Mesothelial cell of epicardium (in vitro differentiated cells): ENCODE results near the gene OIT3. TPM values are rescaled to one million over a fixed set of nuclear protein-coding genes. Genes with fewer than 3 reads are reported as not detected.
"Not testable (repeated sequence)": the region's sequence is repeated elsewhere in the genome, so short reads cannot be mapped to it uniquely, and the experiment has no call there.

Experiments used
- DNase-seq, 2 experiments: peaks; one replicate each; pipeline ENCODE4 v3.0.0; 2021; ENCODE audit warnings: low spot score in 2 of 2; ENCODE audit not compliant: unreplicated experiment in 2 of 2
- H3K27ac Mint-ChIP-seq: 2 replicates; pipeline ENCODE4 v1.8.0; 2021; ENCODE audit warnings: mixed read lengths
- H3K27me3 Mint-ChIP-seq: 2 replicates; pipeline ENCODE4 v1.8.0; 2021; ENCODE audit warnings: low read depth, mixed read lengths
- H3K36me3 Mint-ChIP-seq: 2 replicates; pipeline ENCODE4 v1.8.0; 2021; ENCODE audit warnings: mixed read lengths
- H3K4me1 Mint-ChIP-seq: 2 replicates; pipeline ENCODE4 v1.8.0; 2021; ENCODE audit warnings: mixed read lengths
- H3K4me3 Mint-ChIP-seq: 2 replicates; pipeline ENCODE4 v1.8.0; 2021; ENCODE audit warnings: mild to moderate bottlenecking, moderate library complexity, mixed read lengths
- H3K9me3 Mint-ChIP-seq: 2 replicates; pipeline ENCODE4 v1.8.0; 2021; ENCODE audit warnings: mixed read lengths
- CTCF ChIP-seq: fragments of 200-600 bp; sonication (generic); IDR thresholded peaks from one replicate; pipeline ENCODE4 v1.5.0; 2021; ENCODE audit warnings: antibody characterized with exemption; ENCODE audit not compliant: unreplicated experiment
- total RNA-seq: library from RNA; stranded (reverse); gene quantifications from 3 replicates; pipeline ENCODE4 v1.2.1, GENCODE V29; 2021

The OIT3 gene
- total RNA-seq, 1 donor from 2014 or later: 0.34 TPM

DNA sequence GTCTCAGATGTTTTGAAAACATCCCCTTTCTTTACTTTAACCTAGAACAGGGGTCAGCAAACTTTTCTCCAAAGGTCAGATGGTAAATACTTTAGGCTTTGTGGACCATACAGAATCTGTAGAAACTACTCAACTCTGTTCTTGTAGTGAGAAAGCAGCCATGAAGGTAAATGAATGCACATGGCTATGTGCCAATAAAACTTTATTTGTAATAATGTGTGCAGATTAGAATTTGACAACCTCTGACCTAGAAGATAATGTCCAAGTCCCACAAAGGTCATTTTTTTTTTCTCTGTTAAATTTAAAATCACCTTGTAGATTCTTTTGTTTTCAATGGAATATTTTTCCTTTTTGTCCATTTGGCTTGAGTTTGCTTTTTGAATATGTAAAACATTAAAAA is 17.2 kb downstream of the OIT3 start:
- DNase-seq: no peak
- no peaks in the 10 kb centered on the region for H3K4me1 Mint-ChIP-seq
- H3K4me3 Mint-ChIP-seq: no peak overlapping the region
- H3K27ac Mint-ChIP-seq: no peak overlapping the region
- H3K27me3 Mint-ChIP-seq: no peaks in the 10 kb centered on the region
- TF ChIP-seq CTCF: no peak
- peaks cover 3% of the 10 kb centered on the region for H3K9me3 Mint-ChIP-seq
- peaks cover 4% of the 10 kb centered on the region for H3K36me3 Mint-ChIP-seq

DNA sequence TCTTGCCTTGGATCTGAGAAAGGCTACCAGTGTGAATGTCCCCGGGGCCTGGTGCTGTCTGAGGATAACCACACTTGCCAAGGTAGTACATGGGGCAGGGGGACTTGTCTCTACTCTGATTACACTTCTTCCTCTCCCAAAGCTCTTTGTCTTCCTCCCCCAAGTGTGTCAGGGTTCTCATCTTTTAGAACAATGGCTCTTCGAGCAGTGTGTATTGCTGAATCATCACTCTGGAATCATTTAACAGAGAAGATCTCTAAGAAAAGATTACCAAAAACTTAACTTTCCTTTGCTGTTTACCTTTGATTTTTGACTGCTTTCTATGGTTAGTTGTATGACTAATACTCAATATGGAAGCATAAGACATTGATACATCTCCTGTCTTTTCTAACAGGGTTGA is 18.2 kb downstream of the OIT3 start:
- no peaks in the 10 kb centered on the region for H3K4me1 Mint-ChIP-seq
- no peak overlapping the region for H3K27ac Mint-ChIP-seq
- no peak overlapping the region for H3K4me3 Mint-ChIP-seq
- peaks cover 4% of the 10 kb centered on the region for H3K36me3 Mint-ChIP-seq
- DNase-seq: no peak
- peaks cover 3% of the 10 kb centered on the region for H3K9me3 Mint-ChIP-seq
- TF ChIP-seq CTCF: no peak
- no peaks in the 10 kb centered on the region for H3K27me3 Mint-ChIP-seq

DNA sequence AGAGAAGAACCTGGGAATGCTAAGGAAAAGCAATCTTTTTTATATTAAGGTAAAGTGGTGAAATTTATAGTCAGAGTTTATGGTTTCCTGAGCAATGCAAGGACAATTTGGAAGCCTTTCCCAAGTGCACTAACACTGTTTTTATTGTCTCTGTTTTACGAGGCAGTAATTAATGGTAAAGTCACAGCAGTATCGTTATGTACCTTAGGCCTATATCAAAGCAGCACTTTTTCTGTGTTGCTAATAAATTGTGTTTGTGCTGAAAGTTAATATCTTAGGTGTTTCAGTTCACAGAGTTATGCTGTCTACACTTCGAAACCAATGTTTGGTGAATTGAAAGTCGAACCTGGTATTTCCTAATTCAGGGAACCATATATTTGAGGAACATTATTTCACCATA is 19.2 kb downstream of the OIT3 start:
- no peak overlapping the region for H3K4me3 Mint-ChIP-seq
- TF ChIP-seq CTCF: no peak
- no peaks in the 10 kb centered on the region for H3K27me3 Mint-ChIP-seq
- peaks cover 6% of the 10 kb centered on the region for H3K36me3 Mint-ChIP-seq
- no peak for DNase-seq
- no peak overlapping the region for H3K27ac Mint-ChIP-seq
- H3K4me1 Mint-ChIP-seq: no peaks in the 10 kb centered on the region
- peaks cover 4% of the 10 kb centered on the region for H3K9me3 Mint-ChIP-seq

DNA sequence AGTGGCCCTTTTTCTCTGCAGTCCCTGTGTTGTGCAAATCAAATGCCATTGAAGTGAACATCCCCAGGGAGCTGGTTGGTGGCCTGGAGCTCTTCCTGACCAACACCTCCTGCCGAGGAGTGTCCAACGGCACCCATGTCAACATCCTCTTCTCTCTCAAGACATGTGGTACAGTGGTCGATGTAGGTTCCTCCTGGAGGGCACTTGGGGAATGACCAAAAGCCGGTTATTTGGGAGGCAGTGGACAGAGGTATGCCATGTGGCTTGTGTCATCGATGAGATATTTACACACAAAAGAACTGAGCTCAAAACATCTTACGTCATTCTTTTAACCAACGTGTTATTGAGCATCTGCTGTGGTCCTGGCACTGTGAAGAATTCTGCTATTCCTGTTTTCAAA is 19.7 kb downstream of the OIT3 start:
- H3K27ac Mint-ChIP-seq: no peak overlapping the region
- DNase-seq: no peak
- peaks cover 9% of the 10 kb centered on the region for H3K9me3 Mint-ChIP-seq
- peaks cover 11% of the 10 kb centered on the region for H3K36me3 Mint-ChIP-seq
- H3K4me3 Mint-ChIP-seq: no peak overlapping the region
- H3K27me3 Mint-ChIP-seq: no peaks in the 10 kb centered on the region
- TF ChIP-seq CTCF: no peak
- H3K4me1 Mint-ChIP-seq: no peaks in the 10 kb centered on the region

- Mint-ChIP-seq H3K36me3 (peaks cover 34% of the 10 kb centered on the region), H3K9me3 (peaks cover 41% of the 10 kb centered on the region)
- not testable (repeated sequence) for DNase-seq, H3K27ac Mint-ChIP-seq, H3K27me3 Mint-ChIP-seq, H3K4me3 Mint-ChIP-seq, H3K4me1 Mint-ChIP-seq
Measured at GRCh38 chr10:72917201-72917600, 23.7 kb downstream of the OIT3 start.

GRCh38 chr10:72917803-72918332 is 24.3 kb downstream of the OIT3 start:
- not testable (repeated sequence) for DNase-seq, H3K27ac Mint-ChIP-seq, H3K4me1 Mint-ChIP-seq, H3K27me3 Mint-ChIP-seq, H3K4me3 Mint-ChIP-seq
- H3K9me3 Mint-ChIP-seq: peaks cover 45% of the 10 kb centered on the region
- peaks cover 37% of the 10 kb centered on the region for H3K36me3 Mint-ChIP-seq

DNA sequence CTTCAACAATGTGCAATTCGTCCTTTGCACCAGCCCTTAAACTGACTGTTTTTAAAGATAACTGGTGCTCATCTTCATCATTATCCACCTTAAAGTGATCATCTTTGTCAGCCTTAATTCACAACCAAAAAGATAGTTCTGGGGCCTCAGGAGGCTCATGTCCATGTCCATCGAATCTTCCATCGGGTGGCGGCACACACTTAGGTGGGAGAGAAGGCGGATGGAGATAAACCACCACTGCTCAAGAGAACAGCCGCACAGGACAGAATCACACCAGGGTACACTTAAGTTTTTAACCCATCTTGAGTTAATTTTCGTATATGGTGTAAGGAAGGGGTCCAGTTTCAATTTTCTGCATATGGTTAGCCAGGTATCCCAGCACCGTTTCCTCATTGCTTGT is 24.8 kb downstream of the OIT3 start:
- Mint-ChIP-seq H3K27ac (no peak overlapping the region), H3K9me3 (peaks cover 45% of the 10 kb centered on the region), H3K36me3 (peaks cover 37% of the 10 kb centered on the region), H3K4me1 (no peaks in the 10 kb centered on the region), H3K27me3 (no peaks in the 10 kb centered on the region), H3K4me3 (no peak overlapping the region)
- no peak for DNase-seq
- no peak for TF ChIP-seq CTCF

DNA sequence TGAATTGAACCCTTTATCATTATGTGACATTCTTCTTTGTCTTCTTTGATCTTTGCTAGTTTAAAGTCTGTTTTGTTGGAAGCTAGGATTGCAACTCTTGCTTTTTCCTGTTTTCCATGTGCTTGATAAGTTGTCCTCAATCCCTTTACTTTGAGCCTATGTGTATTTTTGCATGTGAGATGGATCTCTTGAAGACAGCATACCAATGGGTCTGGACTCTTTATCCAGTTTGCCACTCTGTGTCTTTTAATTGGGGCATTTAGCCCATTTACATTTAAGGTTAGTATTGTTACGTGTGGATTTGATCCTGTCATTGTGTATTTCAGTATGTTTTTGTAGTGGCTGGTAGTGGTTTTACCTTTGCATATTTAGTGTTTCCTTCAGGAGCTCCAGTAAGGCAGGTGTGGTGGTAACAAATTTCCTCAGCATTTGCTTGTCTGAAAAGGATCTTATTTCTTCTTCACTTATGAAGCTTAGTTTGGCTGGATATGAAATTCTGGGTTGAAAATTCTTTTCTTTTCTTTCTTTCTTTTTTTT is 27.7 kb downstream of the OIT3 start:
- H3K4me1 Mint-ChIP-seq, H3K27me3 Mint-ChIP-seq, DNase-seq, H3K4me3 Mint-ChIP-seq, H3K27ac Mint-ChIP-seq: not testable (repeated sequence)
- Mint-ChIP-seq H3K9me3 (peaks cover 45% of the 10 kb centered on the region), H3K36me3 (peaks cover 37% of the 10 kb centered on the region)
